Fibroblast of pulmonary artery (primary cell): ENCODE measurements around the gene MRPS7.

Source experiments
- DNase-seq: peaks from one replicate; pipeline ENCODE4 v3.0.0-alpha.2; 2010; ENCODE audit warnings: low read depth
- H3K4me3 ChIP-seq: replicated peaks from 2 replicates; pipeline ENCODE4 v1.5.1; 2011; ENCODE audit warnings: low read depth, mild to moderate bottlenecking, control low read depth, low read length, moderate library complexity
- TF ChIP-seq, protein P1 (sequence below): IDR thresholded peaks from 2 replicates; pipeline ENCODE4 v1.5.1; 2011; ENCODE audit warnings: mild to moderate bottlenecking, control low read depth, low read length, inconsistent platforms; ENCODE audit errors: missing control alignments

The MRPS7 gene

DNA sequence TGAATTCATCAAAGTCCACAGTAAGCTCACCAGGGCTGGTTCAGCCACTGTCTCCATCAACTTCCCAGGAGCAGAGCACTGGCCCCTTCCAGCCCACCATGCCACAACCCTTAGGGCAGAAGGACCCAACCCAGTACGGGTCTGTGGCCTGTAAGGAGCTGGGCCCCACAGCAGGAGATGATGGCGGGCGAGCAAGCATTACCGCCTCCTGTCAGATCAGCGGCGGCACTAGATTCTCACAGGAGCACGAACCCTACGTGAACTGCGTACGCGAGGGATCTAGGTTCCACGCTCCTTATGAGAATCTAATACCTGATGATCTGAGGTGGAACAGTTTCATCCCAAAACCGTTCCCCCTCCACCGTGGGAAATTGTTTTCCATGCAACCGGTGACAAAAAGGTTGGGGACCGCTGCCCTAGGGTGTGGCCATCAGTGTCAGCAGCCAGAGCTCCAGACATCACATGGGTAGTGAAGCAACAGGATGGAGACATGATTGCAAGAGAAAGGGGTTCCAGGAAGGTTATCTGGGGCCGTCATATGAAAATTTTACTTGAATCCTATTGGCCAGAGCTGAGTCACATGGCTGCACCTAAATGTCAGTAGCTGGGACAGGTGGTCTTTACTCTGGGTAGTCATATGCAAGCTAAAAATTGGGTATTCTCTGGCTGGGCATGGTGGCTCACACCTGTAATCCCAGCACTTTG is 40.0 kb downstream of the MRPS7 start:
- TF ChIP-seq, protein P1, sequence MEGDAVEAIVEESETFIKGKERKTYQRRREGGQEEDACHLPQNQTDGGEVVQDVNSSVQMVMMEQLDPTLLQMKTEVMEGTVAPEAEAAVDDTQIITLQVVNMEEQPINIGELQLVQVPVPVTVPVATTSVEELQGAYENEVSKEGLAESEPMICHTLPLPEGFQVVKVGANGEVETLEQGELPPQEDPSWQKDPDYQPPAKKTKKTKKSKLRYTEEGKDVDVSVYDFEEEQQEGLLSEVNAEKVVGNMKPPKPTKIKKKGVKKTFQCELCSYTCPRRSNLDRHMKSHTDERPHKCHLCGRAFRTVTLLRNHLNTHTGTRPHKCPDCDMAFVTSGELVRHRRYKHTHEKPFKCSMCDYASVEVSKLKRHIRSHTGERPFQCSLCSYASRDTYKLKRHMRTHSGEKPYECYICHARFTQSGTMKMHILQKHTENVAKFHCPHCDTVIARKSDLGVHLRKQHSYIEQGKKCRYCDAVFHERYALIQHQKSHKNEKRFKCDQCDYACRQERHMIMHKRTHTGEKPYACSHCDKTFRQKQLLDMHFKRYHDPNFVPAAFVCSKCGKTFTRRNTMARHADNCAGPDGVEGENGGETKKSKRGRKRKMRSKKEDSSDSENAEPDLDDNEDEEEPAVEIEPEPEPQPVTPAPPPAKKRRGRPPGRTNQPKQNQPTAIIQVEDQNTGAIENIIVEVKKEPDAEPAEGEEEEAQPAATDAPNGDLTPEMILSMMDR = no peak
- no peak overlapping the region for H3K4me3 ChIP-seq
- no peak for DNase-seq

DNA sequence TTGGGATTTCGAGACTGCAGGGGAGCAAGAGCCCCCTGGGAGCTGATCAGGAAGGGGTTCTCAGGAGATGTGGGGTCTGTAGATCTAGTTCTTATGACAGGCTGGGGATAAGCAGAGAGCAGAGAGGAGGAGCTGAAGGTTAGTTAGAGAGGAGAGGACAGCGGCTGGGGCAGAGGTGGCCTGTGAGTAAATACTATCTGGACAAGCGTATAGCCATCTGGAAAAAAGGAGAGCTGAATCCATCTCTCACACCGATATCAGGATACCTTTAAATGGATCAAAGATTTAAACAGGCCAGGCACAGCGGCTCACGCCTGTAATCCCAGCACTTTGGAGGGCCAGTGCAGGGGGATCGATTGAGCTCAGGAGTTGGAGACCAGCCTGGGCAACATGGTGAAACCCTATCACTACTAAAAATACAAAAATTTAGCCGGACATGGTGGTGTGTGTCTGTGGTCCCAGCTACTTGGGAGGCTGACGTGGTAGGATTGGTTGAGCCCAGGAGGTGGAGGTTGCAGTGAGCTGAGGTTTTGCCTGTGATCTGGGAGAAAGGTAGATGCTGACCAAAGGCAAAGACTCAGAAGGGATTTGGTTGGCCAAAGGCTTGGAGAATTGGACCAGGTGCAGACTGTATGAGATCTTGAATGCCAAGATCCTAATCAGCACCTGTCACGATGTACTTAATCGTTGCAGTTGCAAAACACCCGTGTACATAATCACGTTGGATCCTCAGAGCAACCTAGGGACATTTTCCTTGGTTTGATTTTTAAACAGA is 46.5 kb downstream of the MRPS7 start:
- TF ChIP-seq, protein P1 = no peak
- H3K4me3 ChIP-seq = no peak overlapping the region
- no peak for DNase-seq

DNA sequence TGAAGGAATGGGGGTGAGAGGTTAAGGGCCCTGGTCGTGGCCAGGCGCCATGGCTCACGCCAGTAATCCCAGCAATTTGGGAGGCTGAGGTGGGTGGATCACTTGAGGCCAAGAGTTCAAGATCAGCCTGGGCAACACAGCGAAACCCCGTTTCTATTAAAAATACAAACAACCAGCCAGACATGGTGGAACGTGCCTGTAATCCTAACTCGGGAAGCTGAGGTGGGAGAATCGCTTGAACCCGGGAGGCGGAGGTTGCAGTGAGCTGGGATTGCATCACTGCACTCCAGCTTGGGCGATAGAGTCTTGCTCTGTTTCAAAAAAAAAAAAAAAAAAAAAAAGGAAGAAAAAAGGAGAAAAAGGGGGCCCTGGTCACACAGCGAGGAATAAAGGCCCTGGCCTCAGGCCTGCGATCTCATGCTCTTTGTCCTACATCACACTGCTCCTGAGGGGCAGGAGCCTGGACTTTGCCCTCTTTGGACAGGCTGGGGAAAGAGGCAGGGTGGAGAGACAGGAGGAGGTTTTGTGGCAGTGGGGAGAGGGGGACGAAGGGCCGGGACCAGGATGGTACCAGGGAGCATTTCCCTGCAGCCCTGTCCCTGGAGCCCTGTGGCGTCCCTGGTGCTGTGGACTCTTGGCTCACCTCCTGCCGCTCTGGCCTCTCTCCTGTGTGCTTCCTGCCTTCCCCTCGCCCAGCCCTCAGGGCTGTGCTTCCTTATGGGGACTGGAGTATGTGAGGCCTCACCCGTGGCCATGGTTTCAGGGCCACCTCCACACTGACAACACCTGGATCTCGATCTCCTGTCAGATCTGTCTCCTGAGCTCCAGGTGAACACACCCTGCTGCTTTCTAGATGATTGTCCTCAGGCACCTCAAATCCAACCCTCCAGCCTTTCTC is 47.3 kb downstream of the MRPS7 start:
- no peak for DNase-seq
- no peak overlapping the region for H3K4me3 ChIP-seq
- TF ChIP-seq, protein P1 = no peak

- H3K4me3 ChIP-seq = no peak overlapping the region
- no peak for DNase-seq
- TF ChIP-seq, protein P1 = no peak
These were observed 52.4 kb downstream of the MRPS7 start for GRCh38 chr17:75313941-75314551.

DNA sequence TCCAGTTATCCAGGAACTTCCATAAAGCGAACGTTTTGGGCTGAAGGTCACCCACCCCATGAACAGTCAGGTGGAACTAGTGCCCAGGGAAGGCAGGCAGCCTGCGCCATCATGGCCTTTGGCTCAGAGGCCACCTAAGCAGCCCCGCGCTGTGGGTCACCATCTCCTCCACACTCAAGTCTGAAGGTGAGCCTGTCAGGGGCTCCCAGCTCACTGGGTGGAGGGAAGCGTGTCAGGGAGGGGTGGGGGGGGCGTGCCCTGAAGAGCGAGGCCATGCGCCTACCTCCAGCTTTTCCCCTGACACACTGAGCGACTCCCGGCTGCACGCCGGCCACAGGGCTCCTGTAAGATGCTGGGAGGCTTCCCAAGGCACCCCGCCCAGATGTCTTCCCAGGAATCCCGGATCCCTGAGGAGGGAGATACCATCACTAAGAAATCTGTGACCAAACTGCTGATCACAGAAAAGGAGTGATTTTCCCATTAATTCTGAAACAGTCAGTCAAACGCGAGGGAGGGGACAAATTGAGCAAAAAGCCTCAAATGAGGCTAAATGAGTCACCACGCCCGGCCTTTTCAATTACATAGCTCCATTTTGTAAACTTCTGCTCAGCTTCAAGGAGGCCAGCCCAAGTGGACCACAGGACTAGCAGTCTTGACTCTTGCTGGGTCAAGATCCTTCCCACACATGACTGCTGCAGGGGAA is 54.0 kb downstream of the MRPS7 start:
- no peak for DNase-seq
- no peak overlapping the region for H3K4me3 ChIP-seq
- TF ChIP-seq, protein P1 = no peak
